OCI-LY3 (cell line): ENCODE data around the gene NLRC5.
A peak's percentile ranks its signal among the peaks of the same experiment; 100 is the strongest.

ENCODE experiments used
- H2AFZ ChIP-seq: fragments of 200-600, 300-600 bp; shearing (Covaris generic); 2 replicates; pipeline ENCODE4 v1.6.0; 2014; ENCODE audit warnings: antibody characterized with exemption, low read depth, low read length
- H3K27ac ChIP-seq: fragments of 200-600, 300-600 bp; sonication (generic); 2 replicates; pipeline ENCODE4 v1.5.1; 2014; ENCODE audit warnings: mild to moderate bottlenecking, low read length, moderate library complexity, mixed read lengths
- H3K27me3 ChIP-seq: fragments of 200-600, 300-600 bp; sonication (generic); 2 replicates; pipeline ENCODE4 v1.6.1; 2014; ENCODE audit warnings: low read depth, low read length, mixed read lengths
- H3K36me3 ChIP-seq: fragments of 200-600, 300-600 bp; sonication (generic); replicated peaks from 2 replicates; pipeline ENCODE3; 2014; ENCODE audit warnings: low read depth, low read length, mixed read lengths
- H3K4me1 ChIP-seq: fragments of 300-600, 200-600 bp; sonication (generic); 2 replicates; pipeline ENCODE4 v1.6.1; 2014; ENCODE audit warnings: low read length, mixed read lengths
- H3K4me2 ChIP-seq: fragments of 200-600, 300-600 bp; sonication (generic); 2 replicates; pipeline ENCODE4 v1.6.1; 2014; ENCODE audit warnings: low read length, mixed read lengths
- H3K4me3 ChIP-seq: fragments of 300-600, 200-600 bp; sonication (generic); 2 replicates; pipeline ENCODE4 v1.5.1; 2014; ENCODE audit warnings: antibody characterized with exemption, mild to moderate bottlenecking, low read length, moderate library complexity
- H3K79me2 ChIP-seq: fragments of 300-600, 200-600 bp; shearing (Covaris generic); 2 replicates; pipeline ENCODE4 v1.6.1; 2014; ENCODE audit warnings: mild to moderate bottlenecking, low read length, mixed read lengths
- H3K9ac ChIP-seq: fragments of 300-600, 200-600 bp; shearing (Covaris generic); 2 replicates; pipeline ENCODE4 v1.6.0; 2014; ENCODE audit warnings: mild to moderate bottlenecking, low read length, moderate library complexity
- H3K9me3 ChIP-seq: fragments of 200-600, 300-600 bp; shearing (Covaris generic); 2 replicates; pipeline ENCODE4 v1.6.1; 2014; ENCODE audit warnings: low read length, mixed read lengths; ENCODE audit not compliant: insufficient read depth
- H4K20me1 ChIP-seq: fragments of 200-600, 300-600 bp; sonication (generic); 2 replicates; pipeline ENCODE4 v1.6.1; 2016; ENCODE audit warnings: low read length, mixed read lengths; ENCODE audit not compliant: insufficient read depth
- EZH2phosphoT487 ChIP-seq: fragments of 200-600 bp; shearing (Covaris generic); IDR thresholded peaks from 2 replicates; pipeline ENCODE4 v1.6.1; 2018; ENCODE audit warnings: antibody characterized with exemption, mixed run types, low read depth
- TF ChIP-seq, protein P1 (sequence below): fragments of 200-600, 300-600 bp; sonication (generic); IDR thresholded peaks from 2 replicates; pipeline ENCODE4 v1.5.1; 2014; ENCODE audit warnings: antibody characterized with exemption, low read length, low read depth

Gene NLRC5

DNA sequence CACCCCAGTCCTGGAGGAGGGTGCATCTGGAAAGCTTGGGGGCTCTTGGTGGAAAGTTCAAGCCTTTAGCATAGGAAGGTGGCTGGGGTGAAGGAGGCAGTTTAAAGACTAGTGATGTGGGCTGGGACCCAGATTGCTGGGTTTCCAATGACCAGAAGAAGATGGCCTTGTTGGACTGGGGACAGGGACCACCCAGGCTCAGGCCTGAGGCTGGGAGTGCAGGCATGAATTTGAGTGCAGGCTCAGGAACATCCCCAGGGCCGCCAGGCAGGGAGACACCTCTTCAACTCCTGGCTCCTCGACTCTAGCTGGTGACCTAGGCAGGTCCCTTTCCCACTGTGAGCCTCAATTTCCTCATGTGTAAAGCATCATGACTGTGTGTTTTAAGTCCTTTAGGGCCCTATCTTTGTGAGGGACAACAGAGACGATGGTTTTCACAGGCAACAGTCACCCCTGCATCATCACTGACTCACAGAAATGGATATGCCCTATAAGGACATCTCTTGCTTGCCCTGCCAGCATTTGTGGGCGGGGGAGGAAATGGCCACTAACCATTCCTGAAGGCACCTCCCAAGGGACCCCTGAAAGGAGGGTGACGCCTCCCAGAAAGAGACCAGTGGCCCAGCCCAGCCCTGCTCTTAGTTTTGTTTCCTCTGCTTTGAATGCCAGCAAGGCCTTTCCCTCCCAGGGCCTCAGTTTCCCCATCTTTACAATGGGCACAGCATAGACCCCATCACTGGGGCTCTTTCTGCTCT, 11.1 kb downstream of the NLRC5 start:
- Histone ChIP-seq H2AFZ (no peak overlapping the region), H3K27ac (no peak overlapping the region), H3K4me2 (no peak overlapping the region), H3K9me3 (no peaks in the 10 kb centered on the region), H3K79me2 (peaks cover 48% of the 10 kb centered on the region), H3K4me3 (no peak overlapping the region), H3K27me3 (no peaks in the 10 kb centered on the region), H3K4me1 (peaks cover 37% of the 10 kb centered on the region), H3K36me3 (peaks cover 21% of the 10 kb centered on the region), H4K20me1 (0 out of 2 replicates have a peak, but pooled peaks cover 3% of the 10 kb centered on the region), H3K9ac (no peak overlapping the region)
- no peak for TF ChIP-seq EZH2phosphoT487
- TF ChIP-seq, protein P1, sequence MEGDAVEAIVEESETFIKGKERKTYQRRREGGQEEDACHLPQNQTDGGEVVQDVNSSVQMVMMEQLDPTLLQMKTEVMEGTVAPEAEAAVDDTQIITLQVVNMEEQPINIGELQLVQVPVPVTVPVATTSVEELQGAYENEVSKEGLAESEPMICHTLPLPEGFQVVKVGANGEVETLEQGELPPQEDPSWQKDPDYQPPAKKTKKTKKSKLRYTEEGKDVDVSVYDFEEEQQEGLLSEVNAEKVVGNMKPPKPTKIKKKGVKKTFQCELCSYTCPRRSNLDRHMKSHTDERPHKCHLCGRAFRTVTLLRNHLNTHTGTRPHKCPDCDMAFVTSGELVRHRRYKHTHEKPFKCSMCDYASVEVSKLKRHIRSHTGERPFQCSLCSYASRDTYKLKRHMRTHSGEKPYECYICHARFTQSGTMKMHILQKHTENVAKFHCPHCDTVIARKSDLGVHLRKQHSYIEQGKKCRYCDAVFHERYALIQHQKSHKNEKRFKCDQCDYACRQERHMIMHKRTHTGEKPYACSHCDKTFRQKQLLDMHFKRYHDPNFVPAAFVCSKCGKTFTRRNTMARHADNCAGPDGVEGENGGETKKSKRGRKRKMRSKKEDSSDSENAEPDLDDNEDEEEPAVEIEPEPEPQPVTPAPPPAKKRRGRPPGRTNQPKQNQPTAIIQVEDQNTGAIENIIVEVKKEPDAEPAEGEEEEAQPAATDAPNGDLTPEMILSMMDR, result no peak

DNA sequence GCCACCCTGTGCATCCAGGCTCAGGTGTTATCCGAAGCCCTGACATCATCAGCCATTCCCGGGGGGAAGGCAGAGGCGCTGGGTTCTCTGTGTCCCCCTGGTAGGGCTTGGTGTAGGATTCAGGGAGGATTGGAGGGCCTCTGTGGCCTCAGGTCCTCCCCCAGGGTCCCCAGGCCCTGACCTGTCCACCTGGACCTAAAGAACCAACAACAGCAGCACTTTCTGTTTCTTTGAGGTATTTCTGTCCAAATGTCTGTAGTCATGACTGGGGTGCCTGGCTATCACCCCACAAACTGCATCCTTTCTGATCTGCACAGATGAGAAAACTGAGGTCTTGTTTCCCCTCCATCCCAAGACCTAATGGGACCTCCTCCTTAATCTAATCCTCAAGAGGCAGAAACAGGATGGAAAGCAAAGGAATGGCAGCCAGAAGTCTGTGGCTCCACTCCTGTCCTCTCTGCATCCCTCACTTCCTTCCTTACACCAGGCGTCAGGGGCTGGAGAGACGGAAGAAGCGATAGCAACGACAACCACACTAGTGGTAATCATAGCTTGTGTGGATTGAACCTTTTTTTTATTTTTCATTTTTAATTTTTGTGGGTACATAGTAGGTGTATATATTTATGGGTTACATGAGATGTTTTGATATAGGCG, 11.8 kb downstream of the NLRC5 start:
- no peak overlapping the region for H3K4me2 ChIP-seq
- no peaks in the 10 kb centered on the region for H3K27me3 ChIP-seq
- H2AFZ ChIP-seq, result no peak overlapping the region
- no peak overlapping the region for H3K4me3 ChIP-seq
- TF ChIP-seq, protein P1, result no peak
- TF ChIP-seq EZH2phosphoT487, result no peak
- H4K20me1 ChIP-seq, result 0 out of 2 replicates have a peak, but pooled peaks cover 3% of the 10 kb centered on the region
- no peaks in the 10 kb centered on the region for H3K9me3 ChIP-seq
- H3K27ac ChIP-seq, result no peak overlapping the region
- H3K4me1 ChIP-seq, result peaks cover 39% of the 10 kb centered on the region
- H3K9ac ChIP-seq, result no peak overlapping the region
- H3K36me3 ChIP-seq, result peaks cover 14% of the 10 kb centered on the region
- peaks cover 41% of the 10 kb centered on the region for H3K79me2 ChIP-seq

DNA sequence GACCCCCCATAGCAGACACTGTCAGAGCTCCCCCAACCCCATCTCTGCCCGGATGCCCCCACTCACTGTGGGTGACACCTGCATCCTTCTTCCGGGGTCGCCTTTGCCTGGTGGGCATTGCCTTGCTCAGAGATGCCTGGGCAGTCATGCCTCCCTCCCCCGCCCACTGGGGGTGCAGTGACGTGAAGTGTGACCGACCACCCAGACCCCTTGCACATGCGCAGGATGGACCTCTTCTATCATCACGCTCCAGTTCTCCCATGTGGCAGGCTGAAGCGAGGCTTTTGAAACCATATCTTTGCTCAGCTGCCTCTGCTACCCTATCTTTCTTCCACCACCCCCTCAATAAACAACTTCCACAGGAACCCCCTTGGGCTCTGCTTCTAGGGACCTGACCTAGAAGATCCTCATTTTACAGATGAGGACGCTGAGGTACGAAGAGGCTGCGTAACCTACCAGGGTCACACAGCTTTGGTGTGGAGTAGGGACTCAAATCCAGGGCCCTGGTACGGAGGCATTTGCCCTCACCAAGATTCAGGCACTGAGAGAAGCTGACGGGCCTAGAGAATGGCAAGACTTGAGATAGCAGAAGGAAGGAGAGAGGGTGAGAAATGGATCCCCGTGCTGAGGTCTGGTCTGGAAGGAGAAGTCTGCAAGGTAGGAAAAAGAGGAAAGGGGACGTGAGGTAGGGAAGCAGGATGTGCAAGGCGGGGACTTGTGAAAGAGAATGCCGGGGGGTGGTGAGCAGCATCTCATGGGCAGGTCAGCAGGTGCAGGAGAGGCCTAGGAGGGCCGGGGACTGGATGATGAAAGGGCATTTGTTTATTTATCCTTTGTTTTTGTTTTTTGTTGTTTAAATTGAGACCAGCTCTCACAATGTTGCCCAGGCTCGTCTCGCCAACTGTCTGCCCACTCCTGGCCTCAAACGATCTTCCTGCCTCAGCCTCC, 14.4 kb downstream of the NLRC5 start:
- no peak for TF ChIP-seq EZH2phosphoT487
- TF ChIP-seq, protein P1, result no peak
- H3K9me3 ChIP-seq, result no peaks in the 10 kb centered on the region
- peaks cover 49% of the 10 kb centered on the region for H3K4me1 ChIP-seq
- H3K4me3 ChIP-seq, result no peak overlapping the region
- peak overlapping the region; percentile 17; the same call in 1 of the 2 replicates for H3K27ac ChIP-seq
- no peak overlapping the region for H2AFZ ChIP-seq
- H3K27me3 ChIP-seq, result no peaks in the 10 kb centered on the region
- peak overlapping the region; percentile 50 for H3K4me2 ChIP-seq
- H4K20me1 ChIP-seq, result 0 out of 2 replicates have a peak, but pooled peaks cover 3% of the 10 kb centered on the region
- H3K36me3 ChIP-seq, result peaks cover 7% of the 10 kb centered on the region
- no peak overlapping the region for H3K9ac ChIP-seq
- peaks cover 24% of the 10 kb centered on the region for H3K79me2 ChIP-seq
